OCI-LY1 (cell line): ENCODE data around the gene PACRG.

Source experiments
- H2AFZ ChIP-seq: fragments of 200-600 bp; sonication (generic), shearing (Covaris generic); 2 replicates; pipeline ENCODE4 v1.6.0; 2014; ENCODE audit warnings: antibody characterized with exemption, mild to moderate bottlenecking, low read length
- H3F3A ChIP-seq: fragments of 200-600 bp; sonication (generic), shearing (Covaris generic); 2 replicates; pipeline ENCODE4 v1.6.0; 2014; ENCODE audit warnings: mild to moderate bottlenecking, antibody characterized with exemption, low read length, moderate library complexity; ENCODE audit not compliant: insufficient read depth
- H3K27ac ChIP-seq: fragments of 200-600 bp; sonication (generic); 2 replicates; pipeline ENCODE4 v1.5.1; 2014; ENCODE audit warnings: low read length, mixed run types, mild to moderate bottlenecking, low read depth; ENCODE audit not compliant: poor library complexity, severe bottlenecking
- H3K27me3 ChIP-seq: fragments of 200-600 bp; sonication (generic); 2 replicates; pipeline ENCODE4 v1.6.0; 2014; ENCODE audit warnings: antibody characterized with exemption, mild to moderate bottlenecking, low read length, moderate library complexity; ENCODE audit not compliant: insufficient read depth
- H3K36me3 ChIP-seq: fragments of 200-600 bp; sonication (generic); 2 replicates; pipeline ENCODE4 v1.6.1; 2014; ENCODE audit warnings: mild to moderate bottlenecking, antibody characterized with exemption, low read length, moderate library complexity, mixed read lengths; ENCODE audit not compliant: insufficient read depth
- H3K4me1 ChIP-seq: fragments of 200-600 bp; sonication (generic); 2 replicates; pipeline ENCODE4 v1.5.1; 2014; ENCODE audit warnings: mild to moderate bottlenecking, low read length, moderate library complexity; ENCODE audit not compliant: insufficient read depth, severe bottlenecking
- H3K4me2 ChIP-seq: fragments of 200-600 bp; sonication (generic), shearing (Covaris generic); 2 replicates; pipeline ENCODE4 v1.6.1; 2014; ENCODE audit warnings: low read length
- H3K4me3 ChIP-seq: fragments of 200-600 bp; sonication (generic); 2 replicates; pipeline ENCODE4 v1.5.1; 2014; ENCODE audit warnings: low read length, low read depth, mild to moderate bottlenecking, mixed read lengths; ENCODE audit not compliant: poor library complexity, severe bottlenecking
- H3K79me2 ChIP-seq: fragments of 200-600 bp; shearing (Covaris generic); 2 replicates; pipeline ENCODE4 v1.6.1; 2016; ENCODE audit warnings: mixed run types, low read length, mixed read lengths; ENCODE audit not compliant: insufficient read depth
- H3K9ac ChIP-seq: fragments of 200-600 bp; sonication (generic), shearing (Covaris generic); 2 replicates; pipeline ENCODE4 v1.6.1; 2014; ENCODE audit warnings: mild to moderate bottlenecking, low read length, mixed read lengths
- H3K9me2 ChIP-seq: fragments of 200-600 bp; sonication (generic), shearing (Covaris generic); 2 replicates; pipeline ENCODE4 v1.6.1; 2014; ENCODE audit warnings: low read depth, mild to moderate bottlenecking, low read length, mixed read lengths
- H3K9me3 ChIP-seq: fragments of 200-600 bp; shearing (Covaris generic); 2 replicates; pipeline ENCODE4 v1.6.1; 2014; ENCODE audit warnings: low read length, mixed read lengths
- H4K20me1 ChIP-seq: fragments of 200-600 bp; sonication (generic), shearing (Covaris generic); 2 replicates; pipeline ENCODE4 v1.6.0; 2016; ENCODE audit warnings: mild to moderate bottlenecking, low read length; ENCODE audit not compliant: insufficient read depth
- CTCF ChIP-seq: fragments of 200-600 bp; sonication (generic), shearing (Covaris generic); IDR thresholded peaks from 2 replicates; pipeline ENCODE4 v1.5.1; 2017; ENCODE audit warnings: mild to moderate bottlenecking, antibody characterized with exemption, low read length, moderate library complexity, mixed read lengths
- EZH2 ChIP-seq: fragments of 200-600 bp; sonication (generic), shearing (Covaris generic); IDR thresholded peaks from 2 replicates; pipeline ENCODE4 v1.8.0; 2017; ENCODE audit warnings: borderline replicate concordance, mixed run types, mild to moderate bottlenecking, antibody characterized with exemption, low read length, moderate library complexity, mixed read lengths

The PACRG gene

GRCh38 chr6:163231356-163232014 lies 503.7 kb downstream of the PACRG start:
- no peaks in the 10 kb centered on the region for H3K4me1 ChIP-seq
- no peaks in the 10 kb centered on the region for H3K9me3 ChIP-seq
- H3K9ac ChIP-seq: no peak overlapping the region
- no peak overlapping the region for H3K27ac ChIP-seq
- TF ChIP-seq CTCF (no peak), EZH2 (no peak)
- no peak overlapping the region for H3K4me2 ChIP-seq
- H4K20me1 ChIP-seq: no peaks in the 10 kb centered on the region
- H3K36me3 ChIP-seq: no peaks in the 10 kb centered on the region
- H3K79me2 ChIP-seq: no peaks in the 10 kb centered on the region
- H3K9me2 ChIP-seq: no peaks in the 10 kb centered on the region
- H3F3A ChIP-seq: no peaks in the 10 kb centered on the region
- no peak overlapping the region for H3K4me3 ChIP-seq
- no peak overlapping the region for H2AFZ ChIP-seq
- H3K27me3 ChIP-seq: no peaks in the 10 kb centered on the region

GRCh38 chr6:163232015-163232523 lies 504.3 kb downstream of the PACRG start:
- H2AFZ ChIP-seq: no peak overlapping the region
- TF ChIP-seq CTCF: no peak
- TF ChIP-seq EZH2: no peak
- H3K4me2 ChIP-seq: no peak overlapping the region

GRCh38 chr6:163232649-163233048 lies 504.9 kb downstream of the PACRG start:
- Histone ChIP-seq H3K27me3 (no peaks in the 10 kb centered on the region), H3K9me3 (no peaks in the 10 kb centered on the region)
- TF ChIP-seq CTCF (no peak), EZH2 (no peak)

More at GRCh38 chr6:163232015-163232523, 504.3 kb downstream of the PACRG start:
- no peaks in the 10 kb centered on the region for H3K4me1 ChIP-seq
- H3F3A ChIP-seq: no peaks in the 10 kb centered on the region
- no peak overlapping the region for H3K9ac ChIP-seq
- no peaks in the 10 kb centered on the region for H3K36me3 ChIP-seq
- no peaks in the 10 kb centered on the region for H3K9me2 ChIP-seq
- H3K4me3 ChIP-seq: no peak overlapping the region
- H3K27ac ChIP-seq: no peak overlapping the region
- H4K20me1 ChIP-seq: no peaks in the 10 kb centered on the region
- H3K79me2 ChIP-seq: no peaks in the 10 kb centered on the region
- no peaks in the 10 kb centered on the region for H3K27me3 ChIP-seq
- no peaks in the 10 kb centered on the region for H3K9me3 ChIP-seq

More at GRCh38 chr6:163232649-163233048, 504.9 kb downstream of the PACRG start:
- no peaks in the 10 kb centered on the region for H3K79me2 ChIP-seq
- H3K9ac ChIP-seq: no peak overlapping the region
- H3K4me2 ChIP-seq: no peak overlapping the region
- H4K20me1 ChIP-seq: no peaks in the 10 kb centered on the region
- H3K36me3 ChIP-seq: no peaks in the 10 kb centered on the region
- H3K9me2 ChIP-seq: no peaks in the 10 kb centered on the region
- H3K27ac ChIP-seq: no peak overlapping the region
- no peaks in the 10 kb centered on the region for H3F3A ChIP-seq
- no peaks in the 10 kb centered on the region for H3K4me1 ChIP-seq
- no peak overlapping the region for H3K4me3 ChIP-seq
- no peak overlapping the region for H2AFZ ChIP-seq
